Mesenchymal stem cell (in vitro differentiated cells and primary cell): Measurements from ENCODE around the gene GOLPH3L.
A peak's percentile ranks its signal among the peaks of the same experiment; 100 is the strongest.

Experiments
- DNase-seq: peaks from one replicate; pipeline ENCODE4 v3.0.0-alpha.2; 2013
- H2AFZ ChIP-seq: one replicate; pipeline ENCODE4 v1.6.1; 2013; ENCODE audit warnings: low read depth, mild to moderate bottlenecking, control low read depth, inconsistent platforms, low read length, moderate library complexity
- H2AK5ac ChIP-seq: 2 replicates; pipeline ENCODE4 v1.6.1; 2013; ENCODE audit warnings: low read length, moderate library complexity, mild to moderate bottlenecking, inconsistent platforms; ENCODE audit not compliant: severe bottlenecking
- H2BK120ac ChIP-seq: one replicate; pipeline ENCODE4 v1.6.1; 2013; ENCODE audit warnings: low read depth, mild to moderate bottlenecking, inconsistent platforms, low read length, moderate library complexity
- H2BK12ac ChIP-seq, 2 experiments: one replicate each; pipeline ENCODE4 v1.6.1; 2013; ENCODE audit warnings: inconsistent platforms in 2 of 2, low read length in 2 of 2, mild to moderate bottlenecking in 2 of 2, moderate library complexity in 2 of 2, control low read depth in 1 of 2
- H2BK15ac ChIP-seq: one replicate; pipeline ENCODE4 v1.6.1; 2013; ENCODE audit warnings: mild to moderate bottlenecking, low read depth, inconsistent platforms; ENCODE audit not compliant: poor library complexity, severe bottlenecking
- H2BK5ac ChIP-seq: 2 replicates; pipeline ENCODE4 v1.6.1; 2013; ENCODE audit warnings: low read depth, mild to moderate bottlenecking, low read length, control low read depth, inconsistent platforms; ENCODE audit not compliant: poor library complexity, severe bottlenecking
- H3K14ac ChIP-seq, 2 experiments: one replicate each; pipeline ENCODE4 v1.6.1; 2013; ENCODE audit warnings: inconsistent platforms in 2 of 2, low read length in 2 of 2, control low read depth in 1 of 2, mild to moderate bottlenecking in 1 of 2, moderate library complexity in 1 of 2
- H3K18ac ChIP-seq, 2 experiments: one replicate each; pipeline ENCODE4 v1.6.1; 2013; ENCODE audit warnings: inconsistent platforms in 2 of 2, low read length in 2 of 2, control low read depth in 1 of 2, low read depth in 1 of 2, mild to moderate bottlenecking in 1 of 2
- H3K23ac ChIP-seq, 2 experiments: one replicate each; pipeline ENCODE4 v1.6.1; 2013; ENCODE audit warnings: inconsistent platforms in 2 of 2, low read length in 2 of 2, mild to moderate bottlenecking in 2 of 2, moderate library complexity in 2 of 2, control low read depth in 1 of 2
- H3K27ac ChIP-seq: 2 replicates; pipeline ENCODE4 v1.5.1; 2013; ENCODE audit warnings: mild to moderate bottlenecking, moderate library complexity, low read length, control low read depth, inconsistent platforms; ENCODE audit not compliant: poor library complexity, severe bottlenecking
- H3K27me3 ChIP-seq, 2 experiments: 2 replicates each; pipeline versions ENCODE4 v1.6.1 to v1.7.0; 2013; ENCODE audit warnings: low read length in 2 of 2, mild to moderate bottlenecking in 2 of 2, moderate library complexity in 2 of 2, control low read depth in 1 of 2, inconsistent platforms in 1 of 2; ENCODE audit not compliant: control insufficient read depth in 1 of 2, insufficient read depth in 1 of 2
- H3K36me3 ChIP-seq, 2 experiments: 2 replicates each; pipeline versions ENCODE4 v1.6.1 to v1.7.0; 2013; ENCODE audit warnings: low read length in 2 of 2, control low read depth in 1 of 2, inconsistent platforms in 1 of 2, low read depth in 1 of 2, mild to moderate bottlenecking in 1 of 2; ENCODE audit not compliant: insufficient read depth in 2 of 2, control insufficient read depth in 1 of 2
- H3K4ac ChIP-seq, 2 experiments: one replicate each; pipeline ENCODE4 v1.6.1; 2013; ENCODE audit warnings: inconsistent platforms in 2 of 2, low read length in 2 of 2, mild to moderate bottlenecking in 2 of 2, moderate library complexity in 2 of 2, control low read depth in 1 of 2, low read depth in 1 of 2
- H3K4me1 ChIP-seq: 2 replicates; pipeline ENCODE4 v1.6.1; 2013; ENCODE audit warnings: low read depth, low read length, control low read depth; ENCODE audit not compliant: control insufficient read depth, insufficient read depth
- H3K4me2 ChIP-seq: 2 replicates; pipeline ENCODE4 v1.6.1; 2013; ENCODE audit warnings: low read length, mild to moderate bottlenecking, inconsistent platforms; ENCODE audit not compliant: poor library complexity, severe bottlenecking
- H3K4me3 ChIP-seq, 2 experiments: 2 replicates each; pipeline versions ENCODE4 v1.5.1 to v1.7.0; 2013; ENCODE audit warnings: low read length in 2 of 2, mild to moderate bottlenecking in 2 of 2, control low read depth in 1 of 2, low read depth in 1 of 2; ENCODE audit not compliant: insufficient read depth in 1 of 2
- H3K79me1 ChIP-seq: replicated peaks from 2 replicates; pipeline ENCODE4 v1.6.1; 2013; ENCODE audit warnings: mild to moderate bottlenecking, control low read depth, low read length, inconsistent platforms; ENCODE audit not compliant: poor library complexity, severe bottlenecking
- H3K9ac ChIP-seq: 2 replicates; pipeline ENCODE4 v1.7.0; 2013; ENCODE audit warnings: mild to moderate bottlenecking, low read length, moderate library complexity
- H3K9me3 ChIP-seq: 2 replicates; pipeline ENCODE4 v1.7.0; 2013; ENCODE audit warnings: mild to moderate bottlenecking, low read length; ENCODE audit not compliant: control insufficient read depth
- H4K8ac ChIP-seq: one replicate; pipeline ENCODE4 v1.6.1; 2013; ENCODE audit warnings: inconsistent platforms, mild to moderate bottlenecking, low read length, moderate library complexity
- H4K91ac ChIP-seq: one replicate; pipeline ENCODE4 v1.6.1; 2013; ENCODE audit warnings: mild to moderate bottlenecking, low read length, inconsistent platforms
- WGBS: methylation state at CpG from one replicate; pipeline ENCODE4 v1.1.7; 2013; ENCODE audit warnings: mixed read lengths; 5-methylcytosine and 5-hydroxymethylcytosine counted together

The GOLPH3L gene

DNA sequence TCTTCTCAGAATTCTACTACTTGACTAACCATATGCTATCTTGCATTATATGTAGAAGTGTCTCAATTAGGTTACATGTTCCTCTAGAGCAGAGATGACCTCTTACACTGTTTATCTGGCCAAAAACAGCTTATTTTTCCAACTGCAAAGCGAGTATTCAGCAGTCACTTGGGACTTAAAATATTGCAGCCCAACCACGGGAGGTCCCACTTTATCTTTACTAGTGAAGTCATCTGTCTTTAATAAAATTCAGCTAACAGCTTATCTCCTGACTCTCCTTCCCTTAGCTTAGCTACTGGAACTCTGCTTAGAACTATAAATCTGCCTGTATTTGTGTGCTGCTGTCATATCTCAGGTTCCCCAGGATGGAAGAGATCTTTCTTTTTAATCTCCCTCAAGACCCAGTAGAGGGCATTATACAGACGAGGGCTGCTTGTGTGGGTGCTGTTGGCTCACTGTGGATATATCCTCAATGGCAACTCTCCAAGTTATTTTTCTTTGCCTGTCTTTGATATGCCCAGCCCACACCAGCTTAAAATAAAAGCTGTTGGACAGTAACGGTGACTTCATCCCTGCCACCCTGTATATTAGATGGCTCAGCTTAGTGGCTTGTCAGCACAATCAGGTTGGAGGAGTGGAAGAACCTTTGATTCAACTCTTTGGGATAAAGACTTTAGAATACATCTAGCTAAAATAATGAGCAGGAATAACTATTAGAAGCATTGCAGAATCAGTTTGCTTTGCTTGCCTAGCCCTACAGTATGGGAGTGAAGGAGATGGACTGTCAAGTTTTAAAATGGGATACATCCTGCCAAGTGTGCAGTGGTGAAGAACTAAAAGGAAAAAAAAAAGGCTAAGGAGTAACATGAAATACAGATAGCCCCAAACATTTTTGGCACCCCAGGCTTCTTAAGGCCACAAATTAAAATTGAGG is 77.1 kb downstream of the GOLPH3L start:
- Histone ChIP-seq H4K91ac (no peak overlapping the region), H3K79me1 (peaks cover 8% of the 10 kb centered on the region), H3K4me3 (peak overlapping the region in 1 of 2 experiments; percentile 53), H2BK120ac (no peak overlapping the region), H2AK5ac (no peak overlapping the region), H3K9me3 (no peaks in the 10 kb centered on the region), H3K4me1 (peaks cover 4% of the 10 kb centered on the region), H2BK15ac (no peak overlapping the region), H2BK12ac (no peak overlapping the region), H3K4ac (no peak overlapping the region), H3K4me2 (no peak overlapping the region), H2AFZ (no peak overlapping the region), H3K27me3 (no peaks in the 10 kb centered on the region), H3K9ac (peak overlapping the region; percentile 82), H4K8ac (no peak overlapping the region), H3K36me3 (peaks cover 29 to 67% of the 10 kb centered on the region in 2 experiments), H3K23ac (no peak overlapping the region), H2BK5ac (no peak overlapping the region), H3K27ac (peak overlapping the region; percentile 42), H3K18ac (peak overlapping the region in 1 of 2 experiments; percentile 21), H3K14ac (no peak overlapping the region)
- 29% methylated on average over 4 of the region's 4 CpGs for WGBS
- DNase-seq = peak; percentile 79

DNA sequence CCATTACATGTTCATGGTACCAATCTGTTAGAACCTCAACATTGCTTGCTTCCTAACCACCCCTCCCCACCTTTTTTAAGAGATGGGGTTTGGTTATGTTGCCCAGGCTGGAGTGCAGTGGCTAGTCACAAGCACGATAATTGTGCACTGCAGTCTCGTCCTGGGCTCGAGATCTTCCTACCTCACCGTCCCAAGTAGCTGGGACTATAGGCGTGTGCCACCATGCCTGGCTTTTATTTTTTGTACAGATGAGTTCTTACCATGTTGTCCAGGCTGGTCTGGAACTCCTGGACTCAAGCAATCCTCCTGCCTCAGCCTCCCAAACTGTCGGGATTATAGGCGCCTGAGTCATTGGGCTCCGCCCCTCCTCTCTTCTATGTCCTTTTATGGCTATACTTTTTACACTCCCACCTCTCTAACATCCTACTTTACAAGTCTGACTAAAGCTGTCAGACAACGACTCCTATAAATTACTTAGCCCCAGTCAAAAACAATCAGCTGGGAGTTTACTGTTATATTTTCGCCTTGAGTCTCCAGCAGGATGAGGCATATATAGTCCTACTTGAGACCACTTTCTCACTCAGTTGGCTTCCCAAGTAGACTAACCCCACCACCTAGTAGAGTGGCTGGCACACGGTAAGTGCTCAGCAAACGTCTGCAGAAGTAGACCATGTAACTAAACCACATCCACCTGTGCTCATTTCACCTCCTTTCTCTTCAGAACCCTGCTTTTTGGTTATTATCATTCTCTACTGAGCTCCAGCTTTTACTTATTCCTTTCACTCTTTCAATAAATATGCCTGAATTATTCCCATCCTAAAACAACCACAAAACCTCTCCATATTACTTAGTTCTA is 81.4 kb downstream of the GOLPH3L start:
- Histone ChIP-seq H2BK12ac (peak overlapping the region; percentile 3 to 79), H3K14ac (no peak overlapping the region), H3K27ac (no peak overlapping the region), H2AK5ac (peak overlapping the region; percentile 88), H3K4me3 (no peak overlapping the region), H3K23ac (no peak overlapping the region), H3K9me3 (no peaks in the 10 kb centered on the region), H3K4me2 (no peak overlapping the region), H3K27me3 (no peaks in the 10 kb centered on the region), H3K36me3 (peaks cover 16 to 39% of the 10 kb centered on the region in 2 experiments), H3K9ac (no peak overlapping the region), H4K91ac (no peak overlapping the region), H3K4me1 (peaks cover 8% of the 10 kb centered on the region), H4K8ac (peak overlapping the region; percentile 49), H2BK15ac (no peak overlapping the region), H2AFZ (no peak overlapping the region), H3K4ac (peak overlapping the region in 1 of 2 experiments; percentile 53), H3K18ac (peak overlapping the region; percentile 44 to 62), H2BK5ac (no peak overlapping the region), H2BK120ac (peak overlapping the region; percentile 11), H3K79me1 (peaks cover 8% of the 10 kb centered on the region)
- 81% methylated on average over 12 of the region's 12 CpGs for WGBS
- peak; percentile 26 for DNase-seq

DNA sequence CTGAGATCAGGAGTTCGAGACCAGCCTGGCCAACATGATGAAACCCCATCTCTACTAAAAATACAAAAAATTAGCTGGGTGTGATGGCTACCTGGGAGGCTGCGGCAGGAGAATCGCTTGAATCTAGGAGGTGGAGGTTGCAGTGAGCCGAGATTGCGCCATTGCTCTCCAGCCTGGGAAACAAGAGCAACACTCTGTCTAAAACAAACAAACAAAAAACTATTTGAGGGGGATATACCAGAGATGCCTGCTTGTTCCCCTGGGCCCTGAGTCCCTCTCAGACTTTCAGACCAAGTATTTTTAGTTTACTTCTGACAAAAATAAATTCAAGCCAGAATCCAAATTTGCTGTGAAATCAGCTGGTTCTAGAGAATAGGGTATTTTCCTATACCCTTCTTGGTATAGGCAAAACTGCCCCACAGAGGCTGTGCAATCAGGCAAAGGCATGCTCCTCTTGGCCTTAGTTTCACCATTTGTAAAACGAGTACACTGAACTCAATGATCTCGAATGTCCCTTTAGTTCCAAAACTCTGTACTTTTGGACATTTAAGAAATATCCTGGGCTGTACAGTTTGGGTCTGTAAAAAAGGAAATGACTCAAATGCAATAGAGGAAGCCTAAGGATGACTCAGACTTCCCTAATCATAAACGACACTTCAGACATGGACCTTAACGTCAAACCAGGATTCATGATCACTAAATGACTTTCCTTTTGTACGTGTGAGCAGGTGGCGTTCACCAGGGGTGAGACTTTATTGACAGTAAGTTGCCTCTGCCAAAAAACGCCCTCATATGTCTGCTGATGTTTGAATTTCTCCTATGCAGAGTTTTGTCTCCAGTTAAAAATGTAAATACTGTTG is 83.7 kb downstream of the GOLPH3L start:
- H3K36me3 ChIP-seq = peaks cover 6 to 30% of the 10 kb centered on the region in 2 experiments
- 18% methylated on average over 8 of the region's 12 CpGs for WGBS

More for the DNA sequence above, 83.7 kb downstream of the GOLPH3L start:
- no peaks in the 10 kb centered on the region for H3K9me3 ChIP-seq
- H3K4me1 ChIP-seq = peaks cover 8% of the 10 kb centered on the region
- no peak overlapping the region for H4K91ac ChIP-seq
- H3K23ac ChIP-seq = no peak overlapping the region
- H3K27me3 ChIP-seq = no peaks in the 10 kb centered on the region
- DNase-seq = peak; percentile 98
- H3K4me2 ChIP-seq = no peak overlapping the region
- H2BK5ac ChIP-seq = no peak overlapping the region
- peak overlapping the region; percentile 83 for H2AK5ac ChIP-seq
- peak overlapping the region; percentile 71 for H3K9ac ChIP-seq
- H2BK120ac ChIP-seq = peak overlapping the region; percentile 94
- peak overlapping the region; percentile 23 for H4K8ac ChIP-seq
- H3K4me3 ChIP-seq = peak overlapping the region in 1 of 2 experiments; percentile 50
- H3K79me1 ChIP-seq = peaks cover 12% of the 10 kb centered on the region
- H3K4ac ChIP-seq = peak overlapping the region in 1 of 2 experiments; percentile 88
- no peak overlapping the region for H2BK15ac ChIP-seq
- H3K18ac ChIP-seq = peak overlapping the region in 1 of 2 experiments; percentile 87
- H3K27ac ChIP-seq = peak overlapping the region; percentile 90
- peak overlapping the region in 1 of 2 experiments; percentile 83 for H2BK12ac ChIP-seq
- H3K14ac ChIP-seq = no peak overlapping the region
- no peak overlapping the region for H2AFZ ChIP-seq
